Neutrophil (primary cell): ENCODE results near the gene SLC25A21.
"Not testable (repeated sequence)": the region's sequence is repeated elsewhere in the genome, so short reads cannot be mapped to it uniquely, and the experiment has no call there.

Experiments
- H3K27ac ChIP-seq: fragments of 200-600 bp; sonication (generic); 2 replicates; pipeline ENCODE4 v1.5.1; 2016; ENCODE audit warnings: mild to moderate bottlenecking, moderate library complexity
- H3K27me3 ChIP-seq: fragments of 200-600 bp; sonication (generic); 2 replicates; pipeline ENCODE4 v1.6.0; 2016; ENCODE audit warnings: mild to moderate bottlenecking
- H3K36me3 ChIP-seq: fragments of 200-600 bp; sonication (generic); 2 replicates; pipeline ENCODE4 v1.5.1; 2017
- H3K4me1 ChIP-seq, 2 experiments: fragments of 200-600 bp in 1 of 2; sonication (generic) in 1 of 2; 1 replicate in 1 of 2; 2 replicates in 1 of 2; pipeline versions ENCODE4 v1.5.1 to v1.6.1; 2013 to 2016; ENCODE audit warnings: low read depth in 1 of 2, low read length in 1 of 2, mild to moderate bottlenecking in 1 of 2, moderate library complexity in 1 of 2; ENCODE audit not compliant: control insufficient read depth in 1 of 2, insufficient read depth in 1 of 2
- H3K4me3 ChIP-seq, 2 experiments: fragments of 200-600 bp in 1 of 2; sonication (generic) in 1 of 2; 1 replicate in 1 of 2; 2 replicates in 1 of 2; pipeline ENCODE4 v1.5.1; 2013 to 2016; ENCODE audit warnings: low read depth in 1 of 2, low read length in 1 of 2, mild to moderate bottlenecking in 1 of 2, moderate library complexity in 1 of 2
- H3K9me3 ChIP-seq: fragments of 200-600 bp; sonication (generic); 2 replicates; pipeline ENCODE4 v1.5.1; 2016
- TF ChIP-seq, protein P1 (sequence below): fragments of 200-600 bp; sonication (generic); IDR thresholded peaks from 2 replicates; pipeline ENCODE4 v1.5.1; 2016; ENCODE audit warnings: antibody characterized with exemption

Gene SLC25A21

GRCh38 chr14:36981832-36982529 is 190.4 kb downstream of the SLC25A21 start:
- no peaks in the 10 kb centered on the region for H3K27me3 ChIP-seq

GRCh38 chr14:36980413-36980812 is 192.0 kb downstream of the SLC25A21 start:
- not testable (repeated sequence) for H3K4me3 ChIP-seq, H3K9me3 ChIP-seq, H3K36me3 ChIP-seq, H3K27me3 ChIP-seq, H3K27ac ChIP-seq, H3K4me1 ChIP-seq

More at GRCh38 chr14:36981832-36982529, 190.4 kb downstream of the SLC25A21 start:
- Histone ChIP-seq H3K4me1 (no peaks in the 10 kb centered on the region), H3K9me3 (no peaks in the 10 kb centered on the region), H3K4me3 (no peak overlapping the region), H3K27ac (no peak overlapping the region), H3K36me3 (no peaks in the 10 kb centered on the region)
- TF ChIP-seq, protein P1, sequence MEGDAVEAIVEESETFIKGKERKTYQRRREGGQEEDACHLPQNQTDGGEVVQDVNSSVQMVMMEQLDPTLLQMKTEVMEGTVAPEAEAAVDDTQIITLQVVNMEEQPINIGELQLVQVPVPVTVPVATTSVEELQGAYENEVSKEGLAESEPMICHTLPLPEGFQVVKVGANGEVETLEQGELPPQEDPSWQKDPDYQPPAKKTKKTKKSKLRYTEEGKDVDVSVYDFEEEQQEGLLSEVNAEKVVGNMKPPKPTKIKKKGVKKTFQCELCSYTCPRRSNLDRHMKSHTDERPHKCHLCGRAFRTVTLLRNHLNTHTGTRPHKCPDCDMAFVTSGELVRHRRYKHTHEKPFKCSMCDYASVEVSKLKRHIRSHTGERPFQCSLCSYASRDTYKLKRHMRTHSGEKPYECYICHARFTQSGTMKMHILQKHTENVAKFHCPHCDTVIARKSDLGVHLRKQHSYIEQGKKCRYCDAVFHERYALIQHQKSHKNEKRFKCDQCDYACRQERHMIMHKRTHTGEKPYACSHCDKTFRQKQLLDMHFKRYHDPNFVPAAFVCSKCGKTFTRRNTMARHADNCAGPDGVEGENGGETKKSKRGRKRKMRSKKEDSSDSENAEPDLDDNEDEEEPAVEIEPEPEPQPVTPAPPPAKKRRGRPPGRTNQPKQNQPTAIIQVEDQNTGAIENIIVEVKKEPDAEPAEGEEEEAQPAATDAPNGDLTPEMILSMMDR = no peak

- Histone ChIP-seq H3K9me3 (no peaks in the 10 kb centered on the region), H3K4me1 (no peaks in the 10 kb centered on the region), H3K27ac (no peak overlapping the region), H3K4me3 (no peak overlapping the region), H3K27me3 (no peaks in the 10 kb centered on the region), H3K36me3 (no peaks in the 10 kb centered on the region)
- TF ChIP-seq, protein P1 = no peak
These were observed 192.5 kb downstream of the SLC25A21 start for GRCh38 chr14:36979863-36980262.

DNA sequence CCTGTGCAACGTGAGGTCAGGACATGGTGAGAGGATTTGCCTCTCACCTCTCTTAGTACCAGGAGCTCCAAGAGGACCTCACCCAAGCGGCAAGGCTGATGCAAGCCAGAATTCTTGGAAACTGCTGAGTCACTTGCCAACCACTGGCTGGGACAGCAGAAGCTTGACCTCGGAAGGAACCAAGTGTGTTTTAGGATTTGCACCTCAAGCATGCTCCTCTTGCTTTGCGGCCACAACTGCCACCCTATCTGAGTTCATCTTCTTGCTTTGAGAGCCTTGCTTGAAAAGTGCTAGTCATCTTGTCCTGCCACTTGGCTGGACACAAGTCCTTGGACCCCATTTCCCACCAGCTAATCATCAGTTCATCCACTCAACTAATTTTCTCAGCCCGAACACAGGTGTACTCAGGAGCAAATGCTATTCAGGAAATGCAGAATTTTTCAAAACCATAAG is 195.8 kb downstream of the SLC25A21 start:
- Histone ChIP-seq H3K9me3 (no peaks in the 10 kb centered on the region), H3K4me1 (no peaks in the 10 kb centered on the region), H3K27me3 (no peaks in the 10 kb centered on the region), H3K4me3 (no peak overlapping the region), H3K27ac (no peak overlapping the region), H3K36me3 (no peaks in the 10 kb centered on the region)
- TF ChIP-seq, protein P1 = no peak

- Histone ChIP-seq H3K36me3 (no peaks in the 10 kb centered on the region), H3K9me3 (no peaks in the 10 kb centered on the region), H3K27ac (no peak overlapping the region), H3K27me3 (no peaks in the 10 kb centered on the region), H3K4me3 (no peak overlapping the region), H3K4me1 (no peaks in the 10 kb centered on the region)
- TF ChIP-seq, protein P1 = no peak
These were observed 196.6 kb downstream of the SLC25A21 start for GRCh38 chr14:36975834-36976233.

- Histone ChIP-seq H3K36me3 (no peaks in the 10 kb centered on the region), H3K27ac (no peak overlapping the region), H3K4me3 (no peak overlapping the region), H3K27me3 (no peaks in the 10 kb centered on the region), H3K9me3 (no peaks in the 10 kb centered on the region), H3K4me1 (no peaks in the 10 kb centered on the region)
- TF ChIP-seq, protein P1 = no peak
These were observed 197.4 kb downstream of the SLC25A21 start for GRCh38 chr14:36974985-36975384.
